ENCODE measurements around the gene KIAA2012. TPM values are rescaled to one million over a fixed set of nuclear protein-coding genes. Genes with fewer than 3 reads are reported as not detected.

Gene KIAA2012
- total RNA-seq, 1 experiment from 2014 or later: 0.08 TPM

- Histone ChIP-seq H3K36me3 (no peaks in the 10 kb centered on the region), H3K9me3 (replicated peaks) (no peaks in the 10 kb centered on the region), H3K4me3 (no peak overlapping the region), H3K27me3 (no peaks in the 10 kb centered on the region), H3K4me1 (no peaks in the 10 kb centered on the region), H3K27ac (no peak overlapping the region)
- DNase-seq: no peak
Measured at GRCh38 chr2:202091476-202091875, 18.4 kb downstream of the KIAA2012 start.

GRCh38 chr2:202094426-202094986 lies 21.5 kb downstream of the KIAA2012 start:
- no peaks in the 10 kb centered on the region for H3K27me3 ChIP-seq

GRCh38 chr2:202095235-202095634 lies 22.2 kb downstream of the KIAA2012 start:
- Histone ChIP-seq H3K27ac (no peak overlapping the region), H3K36me3 (no peaks in the 10 kb centered on the region), H3K4me3 (no peak overlapping the region), H3K27me3 (no peaks in the 10 kb centered on the region), H3K4me1 (no peaks in the 10 kb centered on the region), H3K9me3 (replicated peaks) (no peaks in the 10 kb centered on the region)
- no peak for DNase-seq

More at GRCh38 chr2:202094426-202094986, 21.5 kb downstream of the KIAA2012 start:
- no peaks in the 10 kb centered on the region for H3K4me1 ChIP-seq
- no peak for DNase-seq
- H3K9me3 ChIP-seq (replicated peaks): no peaks in the 10 kb centered on the region
- H3K27ac ChIP-seq: no peak overlapping the region
- H3K4me3 ChIP-seq: no peak overlapping the region
- H3K36me3 ChIP-seq: no peaks in the 10 kb centered on the region

GRCh38 chr2:202096736-202097135 lies 23.7 kb downstream of the KIAA2012 start:
- no peaks in the 10 kb centered on the region for H3K4me1 ChIP-seq
- DNase-seq: no peak
- no peaks in the 10 kb centered on the region for H3K27me3 ChIP-seq
- no peaks in the 10 kb centered on the region for H3K9me3 ChIP-seq (replicated peaks)
- H3K4me3 ChIP-seq: no peak overlapping the region
- H3K36me3 ChIP-seq: no peaks in the 10 kb centered on the region
- H3K27ac ChIP-seq: no peak overlapping the region

GRCh38 chr2:202098291-202098690 lies 25.2 kb downstream of the KIAA2012 start:
- Histone ChIP-seq H3K4me3 (no peak overlapping the region), H3K9me3 (replicated peaks) (no peaks in the 10 kb centered on the region), H3K4me1 (no peaks in the 10 kb centered on the region; the same call in 1 of the 2 replicates), H3K36me3 (no peaks in the 10 kb centered on the region), H3K27me3 (no peaks in the 10 kb centered on the region), H3K27ac (no peak overlapping the region)
- DNase-seq: no peak

- Histone ChIP-seq H3K4me1 (no peaks in the 10 kb centered on the region; the same call in 1 of the 2 replicates), H3K9me3 (replicated peaks) (no peaks in the 10 kb centered on the region), H3K27me3 (no peaks in the 10 kb centered on the region), H3K27ac (no peak overlapping the region), H3K4me3 (no peak overlapping the region), H3K36me3 (no peaks in the 10 kb centered on the region)
- no peak for DNase-seq
Measured at GRCh38 chr2:202099515-202099914, 26.5 kb downstream of the KIAA2012 start.

- no peak overlapping the region for H3K4me3 ChIP-seq
- no peak for DNase-seq
- H3K4me1 ChIP-seq: no peaks in the 10 kb centered on the region; the same call in 1 of the 2 replicates
- no peaks in the 10 kb centered on the region for H3K9me3 ChIP-seq (replicated peaks)
- no peaks in the 10 kb centered on the region for H3K27me3 ChIP-seq
- H3K27ac ChIP-seq: no peak overlapping the region
- H3K36me3 ChIP-seq: no peaks in the 10 kb centered on the region
Measured at GRCh38 chr2:202100176-202100575, 27.1 kb downstream of the KIAA2012 start.

GRCh38 chr2:202101026-202101579 lies 28.0 kb downstream of the KIAA2012 start:
- Histone ChIP-seq H3K4me1 (no peaks in the 10 kb centered on the region; the same call in 1 of the 2 replicates), H3K9me3 (replicated peaks) (no peaks in the 10 kb centered on the region), H3K27me3 (no peaks in the 10 kb centered on the region), H3K27ac (no peak overlapping the region), H3K36me3 (no peaks in the 10 kb centered on the region), H3K4me3 (no peak overlapping the region)
- DNase-seq: no peak

GRCh38 chr2:202102425-202103000 lies 29.5 kb downstream of the KIAA2012 start:
- H3K4me3 ChIP-seq: no peak overlapping the region
- peak; percentile 20 to 34 for DNase-seq
- H3K4me1 ChIP-seq: no peaks in the 10 kb centered on the region; the same call in 1 of the 2 replicates
- no peaks in the 10 kb centered on the region for H3K9me3 ChIP-seq (replicated peaks)
- no peaks in the 10 kb centered on the region for H3K27me3 ChIP-seq
- no peaks in the 10 kb centered on the region for H3K36me3 ChIP-seq
- no peak overlapping the region for H3K27ac ChIP-seq

- H3K4me3 ChIP-seq: no peak overlapping the region
- H3K4me1 ChIP-seq: no peaks in the 10 kb centered on the region; the same call in 1 of the 2 replicates
- DNase-seq: peak; percentile 52 to 57
- no peaks in the 10 kb centered on the region for H3K27me3 ChIP-seq
- H3K36me3 ChIP-seq: no peaks in the 10 kb centered on the region
- no peaks in the 10 kb centered on the region for H3K9me3 ChIP-seq (replicated peaks)
- H3K27ac ChIP-seq: no peak overlapping the region
Measured at GRCh38 chr2:202104286-202104870, 31.3 kb downstream of the KIAA2012 start.

- Histone ChIP-seq H3K27ac (no peak overlapping the region), H3K9me3 (replicated peaks) (no peaks in the 10 kb centered on the region), H3K4me1 (peaks cover 4% of the 10 kb centered on the region; the same call in 1 of the 2 replicates)
Measured at GRCh38 chr2:202105025-202105424, 32.0 kb downstream of the KIAA2012 start.

GRCh38 chr2:202108345-202108744 lies 35.3 kb downstream of the KIAA2012 start:
- Histone ChIP-seq H3K36me3 (no peaks in the 10 kb centered on the region), H3K27ac (no peak overlapping the region), H3K4me1 (peaks cover 10% of the 10 kb centered on the region; the same call in 1 of the 2 replicates), H3K27me3 (no peaks in the 10 kb centered on the region), H3K4me3 (no peak overlapping the region), H3K9me3 (replicated peaks) (no peaks in the 10 kb centered on the region)
- no peak for DNase-seq

More at GRCh38 chr2:202105025-202105424, 32.0 kb downstream of the KIAA2012 start:
- Histone ChIP-seq H3K27me3 (no peaks in the 10 kb centered on the region), H3K4me3 (no peak overlapping the region), H3K36me3 (no peaks in the 10 kb centered on the region)
- DNase-seq: no peak

GRCh38 chr2:202109139-202109736 lies 36.2 kb downstream of the KIAA2012 start:
- H3K27me3 ChIP-seq: no peaks in the 10 kb centered on the region
- peaks cover 17% of the 10 kb centered on the region for H3K4me1 ChIP-seq
- no peak overlapping the region for H3K27ac ChIP-seq

GRCh38 chr2:202109737-202110184 lies 36.7 kb downstream of the KIAA2012 start:
- H3K9me3 ChIP-seq (replicated peaks): no peaks in the 10 kb centered on the region
- no peak overlapping the region for H3K4me3 ChIP-seq
- peaks cover 22% of the 10 kb centered on the region for H3K4me1 ChIP-seq
- no peak overlapping the region for H3K27ac ChIP-seq
- H3K27me3 ChIP-seq: no peaks in the 10 kb centered on the region
- no peaks in the 10 kb centered on the region for H3K36me3 ChIP-seq
- DNase-seq: peak; percentile 32 to 53

More at GRCh38 chr2:202109139-202109736, 36.2 kb downstream of the KIAA2012 start:
- no peak overlapping the region for H3K4me3 ChIP-seq
- H3K36me3 ChIP-seq: no peaks in the 10 kb centered on the region
- H3K9me3 ChIP-seq (replicated peaks): no peaks in the 10 kb centered on the region
- peak in 1 of 2 experiments; percentile 24 for DNase-seq

- Histone ChIP-seq H3K36me3 (no peaks in the 10 kb centered on the region), H3K4me1 (peaks cover 30% of the 10 kb centered on the region), H3K9me3 (replicated peaks) (no peaks in the 10 kb centered on the region), H3K27me3 (no peaks in the 10 kb centered on the region), H3K4me3 (no peak overlapping the region), H3K27ac (no peak overlapping the region)
- no peak for DNase-seq
Measured at GRCh38 chr2:202110491-202110890, 37.4 kb downstream of the KIAA2012 start.
